HUES64 (cell line): ENCODE results near the gene ATP1A4.
A peak's percentile ranks its signal among the peaks of the same experiment; 100 is the strongest.

Source experiments
- H3K27ac ChIP-seq: 2 replicates; pipeline ENCODE4 v1.7.0; 2013; ENCODE audit warnings: low read depth, low read length, inconsistent platforms
- H3K27me3 ChIP-seq: 2 replicates; pipeline ENCODE4 v1.6.1; 2013; ENCODE audit warnings: mild to moderate bottlenecking, low read length; ENCODE audit not compliant: insufficient read depth
- H3K36me3 ChIP-seq: 2 replicates; pipeline ENCODE4 v1.6.1; 2013; ENCODE audit warnings: mild to moderate bottlenecking, low read length; ENCODE audit not compliant: insufficient read depth
- H3K4me1 ChIP-seq: 2 replicates; pipeline ENCODE4 v1.6.1; 2013; ENCODE audit warnings: mild to moderate bottlenecking, low read length, moderate library complexity; ENCODE audit not compliant: insufficient read depth
- H3K4me3 ChIP-seq: 2 replicates; pipeline ENCODE4 v1.5.1; 2013; ENCODE audit warnings: mild to moderate bottlenecking, low read length, moderate library complexity
- H3K9ac ChIP-seq: 2 replicates; pipeline ENCODE4 v1.6.1; 2013; ENCODE audit warnings: mild to moderate bottlenecking, low read depth, low read length
- H3K9me3 ChIP-seq: 2 replicates; pipeline ENCODE4 v1.6.1; 2013; ENCODE audit warnings: low read depth, low read length; ENCODE audit not compliant: insufficient read depth
- WGBS: fragments of 150-250, 120-280 bp; methylation state at CpG from one replicate; pipeline ENCODE4 v1.1.7; 2013; ENCODE audit warnings: missing lambda C conversion rate; 5-methylcytosine and 5-hydroxymethylcytosine counted together

ATP1A4 gene

DNA sequence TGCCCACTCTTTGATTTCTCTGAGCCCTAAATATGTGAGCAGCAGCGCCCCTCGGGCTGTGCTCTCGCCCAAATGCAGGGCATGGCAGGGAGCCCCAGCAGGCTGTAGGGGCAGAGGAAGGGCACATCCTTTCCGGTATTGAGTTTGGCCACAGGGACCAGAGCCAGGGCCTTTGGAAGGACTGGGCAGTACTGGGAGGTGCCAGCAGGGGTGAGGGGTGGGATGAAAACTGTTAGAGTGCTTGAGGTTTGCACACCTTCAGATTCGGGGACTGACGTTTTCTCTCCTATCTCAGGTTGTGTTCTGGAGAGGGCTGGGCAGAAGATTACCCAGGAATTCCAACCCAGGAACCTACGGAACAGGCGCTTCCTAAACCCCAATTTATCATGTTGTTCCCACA lies 38.0 kb upstream of the ATP1A4 start:
- Histone ChIP-seq H3K36me3 (no peaks in the 10 kb centered on the region), H3K27me3 (no peaks in the 10 kb centered on the region), H3K4me3 (no peak overlapping the region), H3K9me3 (no peaks in the 10 kb centered on the region), H3K9ac (no peak overlapping the region), H3K4me1 (peaks cover 50% of the 10 kb centered on the region), H3K27ac (no peak overlapping the region)
- WGBS, result 81% methylated on average over 8 of the region's 8 CpGs

DNA sequence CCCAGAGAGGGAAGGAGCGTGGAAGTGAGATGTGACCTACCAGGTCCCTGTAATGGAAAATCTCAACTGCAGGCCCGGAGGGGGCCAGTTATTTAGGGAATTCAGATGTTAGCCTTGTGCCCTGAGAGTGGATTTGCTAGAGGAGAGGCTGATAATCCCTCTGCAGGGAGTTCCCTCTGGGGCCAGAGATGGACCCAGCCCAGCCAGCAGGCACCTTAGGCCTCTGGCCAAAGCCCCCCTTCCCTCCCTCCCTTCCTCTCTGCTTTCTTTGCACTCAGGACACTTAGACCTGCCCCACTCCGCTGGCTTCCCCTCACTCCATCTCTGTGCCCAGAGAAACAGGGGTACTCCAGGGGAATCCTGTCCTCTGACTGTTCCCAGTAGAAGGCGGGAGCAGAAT lies 37.3 kb upstream of the ATP1A4 start:
- Histone ChIP-seq H3K36me3 (no peaks in the 10 kb centered on the region), H3K27ac (peak overlapping the region; percentile 7; the same call in 1 of the 2 replicates), H3K9me3 (no peaks in the 10 kb centered on the region), H3K4me1 (peaks cover 46% of the 10 kb centered on the region), H3K9ac (no peak overlapping the region), H3K4me3 (no peak overlapping the region), H3K27me3 (no peaks in the 10 kb centered on the region)
- WGBS, result 47% methylated on average over 4 of the region's 4 CpGs

DNA sequence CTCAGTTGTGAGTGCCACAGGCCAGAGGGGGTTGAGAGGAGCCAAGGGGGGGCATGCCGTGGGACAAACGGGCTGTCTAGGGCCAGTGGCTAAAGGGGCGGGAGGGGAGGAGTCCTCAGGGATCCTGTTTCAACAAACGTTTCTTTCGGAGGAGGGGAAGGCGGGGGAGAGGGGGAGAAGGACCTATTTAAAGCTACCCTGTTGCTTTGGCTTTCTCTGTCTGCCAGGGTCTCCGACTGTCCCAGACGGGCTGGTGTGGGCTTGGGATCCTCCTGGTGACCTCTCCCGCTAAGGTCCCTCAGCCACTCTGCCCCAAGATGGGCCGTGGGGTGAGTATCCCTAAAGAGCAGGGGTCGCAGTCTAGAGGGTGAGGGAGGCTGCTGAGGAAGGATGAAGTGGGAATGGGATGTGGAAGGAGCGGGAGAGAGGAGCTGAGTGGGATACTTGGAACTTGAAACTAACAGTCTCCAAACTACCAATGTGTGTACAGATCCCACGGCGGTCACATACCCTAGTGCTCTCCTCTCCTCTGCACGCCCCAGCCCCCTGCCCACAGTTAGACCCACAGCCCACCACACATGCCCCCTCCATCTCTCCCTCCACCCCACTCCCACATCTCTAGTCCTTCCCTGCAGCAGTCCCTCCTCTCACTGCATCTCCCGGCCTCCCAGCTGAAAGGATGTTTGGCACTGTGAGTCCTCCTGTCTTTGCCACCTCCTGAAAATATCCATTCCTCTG lies 35.7 kb upstream of the ATP1A4 start, which contains the start of gene ATP1A2:
Gene ATP1A2, plus strand, starts transcription at position 215 of the 738 bp plus-strand sequence. Its CDS starts 103 bp downstream, at position 318.
- no peaks in the 10 kb centered on the region for H3K27me3 ChIP-seq
- H3K9me3 ChIP-seq, result no peaks in the 10 kb centered on the region
- WGBS, result 19% methylated on average over 16 of the region's 16 CpGs
- peak within 1 kb of the TSS; percentile 55 for H3K4me3 ChIP-seq
- H3K27ac ChIP-seq, result no peak within 1 kb of the TSS
- H3K4me1 ChIP-seq, result peaks cover 39% of the 10 kb centered on the region
- peaks cover under 1% of the 10 kb centered on the region; the same call in 1 of the 2 replicates for H3K36me3 ChIP-seq
- 0 out of 2 replicates have a peak within 1 kb of the TSS, but pooled peaks have one; percentile 5 for H3K9ac ChIP-seq

DNA sequence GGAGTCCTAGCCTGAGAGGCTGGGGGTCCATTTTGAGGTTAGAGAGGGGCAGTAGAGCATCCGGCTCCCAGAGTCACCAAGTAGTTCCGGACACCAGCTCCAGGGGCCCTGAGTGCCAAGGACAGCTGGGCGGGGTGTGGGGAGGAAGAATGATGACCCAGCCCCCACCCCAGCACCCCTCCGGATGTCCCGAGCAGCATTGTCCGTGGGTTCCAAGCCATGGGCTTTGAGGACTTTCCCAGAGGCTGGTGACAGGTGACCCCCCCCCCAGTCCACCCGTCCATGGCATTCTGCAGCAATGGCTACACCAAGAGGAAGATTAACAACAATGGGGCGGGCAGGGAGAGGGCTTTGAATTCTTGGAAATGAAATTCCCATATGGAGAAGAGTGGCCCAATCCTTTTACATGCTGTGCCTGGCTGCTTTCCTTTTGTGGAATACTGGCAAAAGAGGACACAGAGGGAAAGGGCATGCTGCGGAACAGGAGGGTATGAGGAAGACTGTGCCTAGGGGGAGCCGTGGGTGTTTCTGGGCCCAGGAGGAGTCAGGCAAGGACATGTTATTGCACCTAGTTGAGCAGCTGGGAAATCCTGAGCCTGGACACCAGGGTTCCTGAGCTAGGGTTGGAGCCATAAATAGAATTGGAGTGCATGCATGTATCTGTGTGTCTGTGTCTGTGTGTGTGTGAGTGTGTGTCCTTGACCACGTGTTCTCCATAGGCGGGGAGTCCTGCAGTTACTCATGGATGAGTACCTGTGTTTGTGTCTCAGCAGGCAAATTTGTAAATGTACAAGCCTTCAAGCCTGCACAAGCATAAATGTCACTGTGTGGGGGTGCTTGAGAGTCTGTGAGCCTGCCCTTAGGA lies 34.9 kb upstream of the ATP1A4 start:
- Histone ChIP-seq H3K36me3 (peaks cover 8% of the 10 kb centered on the region; the same call in 1 of the 2 replicates), H3K27ac (no peak overlapping the region), H3K27me3 (no peaks in the 10 kb centered on the region), H3K9ac (0 out of 2 replicates have a peak overlapping the region, but pooled peaks have one; percentile 5), H3K9me3 (no peaks in the 10 kb centered on the region), H3K4me3 (peak overlapping the region; percentile 55), H3K4me1 (peaks cover 39% of the 10 kb centered on the region)
- 64% methylated on average over 12 of the region's 12 CpGs for WGBS

DNA sequence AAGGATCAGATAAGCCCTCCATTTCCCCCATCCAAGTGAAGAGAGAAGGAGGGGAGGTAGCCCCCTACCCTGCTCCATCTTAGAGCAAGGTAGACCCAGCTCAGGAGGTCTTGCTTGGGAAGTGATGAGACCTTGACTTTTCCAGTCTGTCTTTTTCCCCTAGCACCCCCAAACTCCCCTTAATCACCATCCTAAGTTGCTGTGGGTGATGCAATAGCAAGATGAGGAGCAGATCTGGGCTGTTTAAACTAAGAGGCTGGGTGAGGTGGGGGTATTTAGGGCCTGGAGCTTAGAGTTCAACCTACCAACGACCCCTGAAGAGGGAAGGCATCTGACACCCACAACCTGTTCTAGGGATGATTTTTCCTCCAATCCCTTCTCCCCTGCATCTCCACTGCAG lies 34.1 kb upstream of the ATP1A4 start:
- Histone ChIP-seq H3K4me3 (peak overlapping the region; percentile 55; the same call in 1 of the 2 replicates), H3K36me3 (peaks cover 13% of the 10 kb centered on the region; the same call in 1 of the 2 replicates), H3K4me1 (peaks cover 39% of the 10 kb centered on the region), H3K9ac (0 out of 2 replicates have a peak overlapping the region, but pooled peaks have one; percentile 25), H3K9me3 (no peaks in the 10 kb centered on the region), H3K27me3 (no peaks in the 10 kb centered on the region), H3K27ac (no peak overlapping the region)
- 57% methylated on average over 1 of the region's 1 CpG for WGBS

DNA sequence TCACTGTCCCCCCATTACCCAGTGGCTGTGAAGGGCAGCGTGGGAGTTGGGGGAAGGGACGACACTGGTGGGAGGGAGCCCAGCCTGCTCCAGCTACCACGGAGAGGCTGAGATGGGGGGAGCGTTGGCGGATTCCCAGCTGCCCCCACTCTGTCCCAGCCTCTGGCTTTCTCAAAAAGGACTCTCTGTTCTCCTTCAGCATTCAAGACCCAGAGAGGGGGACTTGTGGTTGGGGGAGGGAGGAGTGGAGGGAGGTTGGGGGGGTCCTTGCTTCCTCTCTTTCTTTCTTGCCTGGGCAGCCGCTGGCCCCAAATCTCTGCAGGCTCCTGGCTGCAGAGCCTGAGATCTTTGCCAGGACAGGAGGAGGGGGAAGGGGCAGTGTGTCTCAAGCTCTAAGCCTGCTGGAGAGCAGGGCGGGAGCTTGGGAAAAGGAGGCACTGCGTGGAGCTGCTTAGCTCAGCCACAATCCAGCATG lies 33.7 kb upstream of the ATP1A4 start:
- Histone ChIP-seq H3K27ac (peak overlapping the region; percentile 16; the same call in 1 of the 2 replicates), H3K4me1 (peaks cover 39% of the 10 kb centered on the region), H3K27me3 (no peaks in the 10 kb centered on the region), H3K9ac (0 out of 2 replicates have a peak overlapping the region, but pooled peaks have one; percentile 25), H3K4me3 (peak overlapping the region; percentile 55; the same call in 1 of the 2 replicates), H3K9me3 (no peaks in the 10 kb centered on the region), H3K36me3 (peaks cover 16% of the 10 kb centered on the region; the same call in 1 of the 2 replicates)
- 26% methylated on average over 6 of the region's 8 CpGs for WGBS

DNA sequence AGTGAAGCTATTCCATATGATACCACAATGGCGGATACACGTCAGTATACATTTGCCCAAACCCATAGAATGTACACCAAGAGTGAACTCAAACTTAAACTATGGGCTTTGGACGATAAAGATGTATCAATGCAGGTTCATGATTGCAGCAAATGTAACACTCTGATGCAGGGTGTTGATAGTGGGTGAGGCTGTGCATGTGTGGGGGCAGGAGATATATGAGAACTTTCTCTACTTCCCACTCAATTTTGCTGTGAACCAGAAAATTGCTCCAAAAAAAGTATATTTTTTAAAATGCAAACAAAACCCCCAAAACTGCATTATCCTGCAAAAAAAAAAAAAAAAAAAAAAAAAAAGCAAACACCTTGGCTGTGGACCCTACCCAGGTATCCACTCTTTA lies 32.5 kb upstream of the ATP1A4 start:
- Histone ChIP-seq H3K4me1 (peaks cover 35% of the 10 kb centered on the region), H3K4me3 (no peak overlapping the region), H3K27me3 (no peaks in the 10 kb centered on the region), H3K9me3 (no peaks in the 10 kb centered on the region), H3K36me3 (peaks cover 20% of the 10 kb centered on the region; the same call in 1 of the 2 replicates), H3K27ac (no peak overlapping the region), H3K9ac (no peak overlapping the region)
- 93% methylated on average over 3 of the region's 3 CpGs for WGBS

DNA sequence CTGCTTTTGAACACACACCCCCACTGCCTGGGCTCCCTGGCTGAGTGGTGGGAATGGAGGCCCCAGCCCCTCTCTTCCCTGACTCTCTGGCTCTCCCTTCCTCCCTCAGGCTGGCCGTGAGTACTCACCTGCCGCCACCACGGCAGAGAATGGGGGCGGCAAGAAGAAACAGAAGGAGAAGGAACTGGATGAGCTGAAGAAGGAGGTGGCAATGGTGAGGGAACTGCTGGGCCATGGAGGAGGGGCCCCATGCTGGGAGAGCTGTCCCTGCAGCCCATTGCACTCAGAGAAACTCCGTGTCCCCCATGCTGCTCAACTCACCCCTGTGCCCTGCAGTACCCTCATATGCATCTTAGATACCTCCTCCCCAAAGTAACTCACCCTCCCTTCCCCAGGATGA lies 30.6 kb upstream of the ATP1A4 start:
- Histone ChIP-seq H3K27ac (no peak overlapping the region), H3K36me3 (peaks cover 38% of the 10 kb centered on the region), H3K4me3 (no peak overlapping the region), H3K9ac (no peak overlapping the region), H3K4me1 (peaks cover 25% of the 10 kb centered on the region), H3K9me3 (no peaks in the 10 kb centered on the region), H3K27me3 (no peaks in the 10 kb centered on the region)
- WGBS, result 90% methylated on average over 5 of the region's 5 CpGs

DNA sequence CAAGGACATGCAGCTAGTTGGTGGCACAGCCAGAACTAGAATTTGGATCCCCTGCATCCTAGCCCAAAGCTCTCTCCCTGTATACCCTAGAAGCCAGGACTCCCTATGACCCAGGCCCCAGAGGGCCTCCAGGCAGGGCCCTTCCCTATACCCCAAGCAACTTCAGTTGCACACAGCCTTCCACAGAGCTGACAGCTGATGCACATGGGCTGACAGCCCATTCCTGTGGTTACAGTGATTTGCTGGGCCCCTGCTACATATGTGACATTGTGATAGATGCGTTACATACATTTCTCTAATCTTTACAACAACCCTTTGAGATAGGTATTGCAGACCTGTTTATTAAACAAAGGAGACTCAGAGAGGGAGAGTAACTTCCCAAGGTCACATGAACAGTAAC lies 30.0 kb upstream of the ATP1A4 start:
- no peak overlapping the region for H3K4me3 ChIP-seq
- no peak overlapping the region for H3K9ac ChIP-seq
- WGBS, result no CpG with 5 or more reads among the region's 1 CpG
- peaks cover 44% of the 10 kb centered on the region for H3K36me3 ChIP-seq
- peaks cover 25% of the 10 kb centered on the region for H3K4me1 ChIP-seq
- no peaks in the 10 kb centered on the region for H3K27me3 ChIP-seq
- no peak overlapping the region for H3K27ac ChIP-seq
- no peaks in the 10 kb centered on the region for H3K9me3 ChIP-seq

DNA sequence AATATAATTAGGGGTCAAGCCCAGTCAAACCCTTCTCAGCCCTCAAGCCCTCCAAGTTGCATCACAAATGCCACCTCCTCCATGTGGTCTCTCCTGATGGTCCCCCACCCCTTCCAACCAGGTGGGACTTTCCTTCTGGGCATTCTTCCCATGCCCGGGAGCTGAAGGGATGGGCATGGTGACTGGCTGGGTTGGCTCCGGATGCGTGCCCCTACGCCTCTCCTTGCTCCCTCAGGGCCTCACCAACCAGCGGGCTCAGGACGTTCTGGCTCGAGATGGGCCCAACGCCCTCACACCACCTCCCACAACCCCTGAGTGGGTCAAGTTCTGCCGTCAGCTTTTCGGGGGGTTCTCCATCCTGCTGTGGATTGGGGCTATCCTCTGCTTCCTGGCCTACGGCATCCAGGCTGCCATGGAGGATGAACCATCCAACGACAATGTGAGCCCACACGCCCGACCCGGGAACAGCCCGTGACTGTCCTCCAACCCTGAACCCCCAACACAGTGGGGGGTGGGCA lies 28.4 kb upstream of the ATP1A4 start:
- peaks cover 10% of the 10 kb centered on the region for H3K4me1 ChIP-seq
- peaks cover 58% of the 10 kb centered on the region for H3K36me3 ChIP-seq
- no peaks in the 10 kb centered on the region for H3K27me3 ChIP-seq
- H3K9ac ChIP-seq, result no peak overlapping the region
- 90% methylated on average over 15 of the region's 16 CpGs for WGBS
- no peak overlapping the region for H3K4me3 ChIP-seq
- no peak overlapping the region for H3K27ac ChIP-seq
- no peaks in the 10 kb centered on the region for H3K9me3 ChIP-seq
